H1 (cell line): ENCODE measurements around the gene CD81. TPM values are rescaled to one million over a fixed set of nuclear protein-coding genes. Genes with fewer than 3 reads are reported as not detected.

Source experiments
- ATF2 ChIP-seq: IDR thresholded peaks from 2 replicates; pipeline ENCODE4 v1.6.1; 2012; ENCODE audit warnings: low read length, inconsistent platforms
- CEBPB ChIP-seq: IDR thresholded peaks from 2 replicates; pipeline ENCODE4 v1.6.1; 2012; ENCODE audit warnings: low read depth, low read length
- CHD7 ChIP-seq: fragments of 300-600 bp; sonication (generic); IDR thresholded peaks from 2 replicates; pipeline ENCODE4 v1.7.1; 2012; ENCODE audit warnings: low read length, moderate library complexity, mild to moderate bottlenecking, inconsistent platforms; ENCODE audit not compliant: insufficient replicate concordance
- CREB1 ChIP-seq: IDR thresholded peaks from 2 replicates; pipeline ENCODE4 v1.6.1; 2012; ENCODE audit warnings: inconsistent platforms
- FOSL1 ChIP-seq: IDR thresholded peaks from 2 replicates; pipeline ENCODE4 v1.6.1; 2011; ENCODE audit warnings: mild to moderate bottlenecking, low read depth, low read length, moderate library complexity; ENCODE audit not compliant: insufficient read depth
- JUN ChIP-seq: IDR thresholded peaks from 2 replicates; pipeline ENCODE4 v1.6.1; 2011; ENCODE audit warnings: low read depth, mild to moderate bottlenecking, improper control_type of control experiment, low read length
- JUND ChIP-seq: IDR thresholded peaks from 2 replicates; pipeline ENCODE4 v1.6.1; 2011; ENCODE audit warnings: mild to moderate bottlenecking, improper control_type of control experiment, low read length
- RBBP5 ChIP-seq: IDR thresholded peaks from 2 replicates; pipeline ENCODE4 v1.7.1; 2012; ENCODE audit warnings: low read depth, mild to moderate bottlenecking, inconsistent platforms, low read length, moderate library complexity, borderline replicate concordance
- SP2 ChIP-seq: IDR thresholded peaks from 2 replicates; pipeline ENCODE4 v1.6.1; 2012; ENCODE audit warnings: mild to moderate bottlenecking, low read length, inconsistent platforms
- USF2 ChIP-seq: IDR thresholded peaks from 2 replicates; pipeline ENCODE4 v1.6.1; 2011; ENCODE audit warnings: low read length, improper control_type of control experiment
- polyA plus RNA-seq, 7 experiments: library from polyadenylated mRNA; depleted of rRNA in 3 of 7; stranded (reverse) in 5 of 7; unstranded in 2 of 7; fragments of >200 nt in 5 of 7; fragments of 200-250 nt in 2 of 7; gene quantifications; 1 replicate in 5 of 7; 2 replicates in 1 of 7; 4 replicates in 1 of 7; pipeline versions ENCODE4 v1.2.1 to v1.2.3, GENCODE V29; 2011 to 2013; ENCODE audit warnings: missing spikeins in 2 of 7, mixed read lengths in 2 of 7
- total RNA-seq: library from RNA; stranded (reverse); fragmentation: NEBNext Ultra II Directional; extraction: Animal tissue kit (Norgen Biotek cat#: 25700); gene quantifications from 2 replicates; pipeline ENCODE4 v1.2.1, GENCODE V29; 2021

Gene CD81
- total and polyA plus RNA-seq, 2 of the 8 experiments (the other 6 are each of a cell fraction or from before 2014, with no cell fraction given), result 238 to 309 TPM

GRCh38 chr11:2442589-2442988, 65.5 kb downstream of the CD81 start (continued):
- no peak for TF ChIP-seq CHD7
- TF ChIP-seq USF2, result no peak
- no peak for TF ChIP-seq FOSL1
- TF ChIP-seq CEBPB, result no peak
- TF ChIP-seq JUN, result no peak
- no peak for TF ChIP-seq SP2
- no peak for TF ChIP-seq CREB1
- no peak for TF ChIP-seq JUND
- TF ChIP-seq RBBP5, result no peak
- no peak for TF ChIP-seq ATF2
